PC-9 (cell line): Measurements from ENCODE around the gene CORIN. TPM values are rescaled to one million over a fixed set of nuclear protein-coding genes. Genes with fewer than 3 reads are reported as not detected.

ENCODE experiments used
- BruUV-seq: library from RNA; stranded (reverse); fragments of 400-500 nt; replicated peaks from 2 replicates; lab custom pipeline; 2021; lab: Mats Ljungman, UMichigan
- CTCF ChIA-PET: fragments of 300-600 bp; sonication (Branson Sonifier 250); formaldehyde crosslinking; loops from one replicate; lab custom pipeline; 2022; ENCODE audit warnings: antibody characterized with exemption; lab: Charles Lee
- POLR2A ChIA-PET: fragments of 300-600 bp; sonication (Branson Sonifier 250); formaldehyde crosslinking; loops from one replicate; lab custom pipeline; 2022; ENCODE audit warnings: antibody characterized with exemption; ENCODE audit not compliant: unreplicated experiment; lab: Charles Lee
- DNase-seq, 2 experiments: peaks; one replicate each; pipeline versions ENCODE4 v3.0.0 to v3.0.0-alpha.2; 2015 to 2022; ENCODE audit warnings: mixed read lengths in 1 of 2
- H2AFZ ChIP-seq: fragments of 200-600 bp; sonication (generic); 2 replicates; pipeline ENCODE4 v1.8.1; 2017; ENCODE audit warnings: antibody characterized with exemption
- H3F3A ChIP-seq: fragments of 200-600 bp; sonication (generic); 2 replicates; pipeline ENCODE4 v1.8.1; 2017; ENCODE audit warnings: antibody characterized with exemption, mild to moderate bottlenecking, low read depth; ENCODE audit not compliant: insufficient read depth
- H3K27ac ChIP-seq: fragments of 200-600 bp; sonication (generic); 2 replicates; pipeline ENCODE4 v1.6.1; 2016; ENCODE audit warnings: mixed run types
- H3K27me3 ChIP-seq: fragments of 200-600 bp; sonication (generic); 2 replicates; pipeline ENCODE4 v1.6.1; 2016; ENCODE audit warnings: low read depth, mixed run types; ENCODE audit not compliant: insufficient read depth
- H3K36me3 ChIP-seq: fragments of 200-600 bp; sonication (generic); 2 replicates; pipeline ENCODE4 v1.6.1; 2016; ENCODE audit warnings: low read depth, mixed run types
- H3K4me1 ChIP-seq: fragments of 200-600 bp; sonication (generic); replicated peaks from 2 replicates; pipeline ENCODE4 v1.6.1; 2016; ENCODE audit warnings: mixed run types; ENCODE audit not compliant: insufficient read depth
- H3K4me2 ChIP-seq: fragments of 200-600 bp; sonication (generic); 2 replicates; pipeline ENCODE4 v1.6.1; 2017; ENCODE audit warnings: mixed run types
- H3K4me3 ChIP-seq: fragments of 200-600 bp; sonication (generic); 2 replicates; pipeline ENCODE4 v1.6.1; 2016; ENCODE audit warnings: mixed run types
- H3K79me2 ChIP-seq: fragments of 200-600 bp; sonication (generic); 2 replicates; pipeline ENCODE4 v1.6.1; 2017; ENCODE audit warnings: low read depth, mixed run types
- H3K9me2 ChIP-seq: fragments of 200-600 bp; sonication (generic); 2 replicates; pipeline ENCODE4 v1.8.1; 2017; ENCODE audit warnings: mild to moderate bottlenecking; ENCODE audit not compliant: insufficient read depth
- H3K9me3 ChIP-seq: fragments of 200-600 bp; sonication (generic); 2 replicates; pipeline ENCODE4 v1.8.1; 2016; ENCODE audit warnings: low read depth; ENCODE audit not compliant: insufficient read depth
- H4K20me1 ChIP-seq: fragments of 200-600 bp; sonication (generic); 2 replicates; pipeline ENCODE4 v1.8.1; 2017; ENCODE audit not compliant: insufficient read depth
- EZH2 ChIP-seq: fragments of 200-600 bp; sonication (generic); IDR thresholded peaks from 2 replicates; pipeline ENCODE4 v1.8.0; 2017; ENCODE audit warnings: antibody characterized with exemption, low read depth
- intact Hi-C: fragments of 100-400 bp; cut with micrococcal nuclease; formaldehyde crosslinking; loops from one replicate; pipeline ENCODE4 v1.10.0; 2022; ENCODE audit not compliant: unreplicated experiment
- total RNA-seq: library from RNA; stranded (reverse); gene quantifications from 2 replicates; pipeline ENCODE4 v1.2.3, GENCODE V29; 2021
- TF ChIP-seq, protein P1 (sequence below): fragments of 200-600 bp; sonication (generic); conservative IDR thresholded peaks from 2 replicates; pipeline ENCODE4 v1.6.1; 2017; ENCODE audit warnings: mixed run types, antibody characterized with exemption, mild to moderate bottlenecking, moderate library complexity

CORIN gene
- total RNA-seq, 1 experiment from 2014 or later, result not detected

DNA sequence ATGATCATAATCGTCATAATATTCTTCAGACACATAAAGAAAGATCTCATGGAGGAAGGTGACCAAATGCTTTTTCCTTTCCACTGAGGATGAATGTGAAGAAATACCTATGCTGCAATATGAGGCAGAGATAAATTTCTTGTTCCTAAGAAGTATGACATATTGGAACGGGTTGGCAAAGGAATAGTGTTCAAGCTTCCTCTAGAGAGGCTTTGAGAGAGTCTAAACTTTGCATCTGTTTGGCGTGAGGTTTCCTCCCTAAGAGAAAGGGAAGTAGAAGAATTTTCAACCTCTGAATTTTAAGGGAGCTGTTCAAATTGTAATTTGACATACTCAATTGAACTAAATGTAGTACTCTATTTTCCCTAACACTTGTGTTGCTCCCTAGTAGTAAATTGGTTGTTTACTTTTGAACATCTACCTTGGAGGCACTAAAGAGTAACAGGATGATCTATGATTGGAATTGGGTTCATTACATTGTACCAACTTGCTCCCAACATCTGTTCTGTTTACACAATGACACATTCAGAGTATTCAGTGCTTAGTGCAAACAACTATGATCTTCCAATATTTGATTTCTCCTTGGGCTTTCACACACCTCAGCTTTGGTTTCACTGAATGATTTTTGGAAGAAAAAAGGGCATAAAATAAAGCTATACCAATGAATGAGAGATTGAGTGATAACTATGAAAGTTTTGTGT, 122.0 kb downstream of the CORIN start:
- Histone ChIP-seq H3K9me3 (no peaks in the 10 kb centered on the region; the same call in 1 of the 2 replicates), H3K9me2 (no peaks in the 10 kb centered on the region), H3K4me3 (no peak overlapping the region), H3F3A (no peaks in the 10 kb centered on the region), H3K4me1 (no peaks in the 10 kb centered on the region), H4K20me1 (no peaks in the 10 kb centered on the region), H3K27me3 (no peaks in the 10 kb centered on the region), H3K27ac (no peak overlapping the region), H3K36me3 (no peaks in the 10 kb centered on the region), H3K4me2 (no peak overlapping the region), H3K79me2 (no peaks in the 10 kb centered on the region), H2AFZ (no peak overlapping the region)
- ChIA-PET POLR2A (no interaction called here), CTCF (interaction anchor here (0.6 kb wide), 1 partner anchor 324 kb away, joined by 3 read pairs; no protein-coding TSS in a partner anchor)
- intact Hi-C loops, result no loop called here
- TF ChIP-seq, protein P1, sequence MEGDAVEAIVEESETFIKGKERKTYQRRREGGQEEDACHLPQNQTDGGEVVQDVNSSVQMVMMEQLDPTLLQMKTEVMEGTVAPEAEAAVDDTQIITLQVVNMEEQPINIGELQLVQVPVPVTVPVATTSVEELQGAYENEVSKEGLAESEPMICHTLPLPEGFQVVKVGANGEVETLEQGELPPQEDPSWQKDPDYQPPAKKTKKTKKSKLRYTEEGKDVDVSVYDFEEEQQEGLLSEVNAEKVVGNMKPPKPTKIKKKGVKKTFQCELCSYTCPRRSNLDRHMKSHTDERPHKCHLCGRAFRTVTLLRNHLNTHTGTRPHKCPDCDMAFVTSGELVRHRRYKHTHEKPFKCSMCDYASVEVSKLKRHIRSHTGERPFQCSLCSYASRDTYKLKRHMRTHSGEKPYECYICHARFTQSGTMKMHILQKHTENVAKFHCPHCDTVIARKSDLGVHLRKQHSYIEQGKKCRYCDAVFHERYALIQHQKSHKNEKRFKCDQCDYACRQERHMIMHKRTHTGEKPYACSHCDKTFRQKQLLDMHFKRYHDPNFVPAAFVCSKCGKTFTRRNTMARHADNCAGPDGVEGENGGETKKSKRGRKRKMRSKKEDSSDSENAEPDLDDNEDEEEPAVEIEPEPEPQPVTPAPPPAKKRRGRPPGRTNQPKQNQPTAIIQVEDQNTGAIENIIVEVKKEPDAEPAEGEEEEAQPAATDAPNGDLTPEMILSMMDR, result no peak
- TF ChIP-seq EZH2, result no peak
- BruUV-seq, result no TSS peak
- no peak for DNase-seq

DNA sequence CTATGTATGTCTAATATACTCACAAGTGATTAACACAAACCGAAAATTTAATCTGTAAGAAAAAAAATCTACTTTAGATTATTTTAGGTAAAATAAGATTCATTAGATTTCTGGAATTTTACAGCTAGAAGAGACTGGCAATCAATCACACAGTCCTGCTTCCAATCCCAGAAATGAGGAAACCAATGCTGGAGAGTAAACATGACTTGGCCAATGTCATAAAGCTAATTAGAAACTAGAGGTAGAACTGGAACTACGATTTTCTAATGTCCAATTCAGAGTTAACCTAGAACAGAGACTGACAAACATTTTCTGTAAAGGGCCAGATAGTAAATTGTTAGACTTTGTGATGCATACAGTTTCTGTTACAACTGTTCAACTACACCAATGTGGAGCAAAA, 123.6 kb downstream of the CORIN start:
- BruUV-seq, result no TSS peak
- Histone ChIP-seq H3K27me3 (no peaks in the 10 kb centered on the region), H2AFZ (no peak overlapping the region), H4K20me1 (no peaks in the 10 kb centered on the region), H3K36me3 (no peaks in the 10 kb centered on the region), H3K9me3 (no peaks in the 10 kb centered on the region; the same call in 1 of the 2 replicates), H3K4me1 (no peaks in the 10 kb centered on the region), H3K27ac (no peak overlapping the region), H3K79me2 (no peaks in the 10 kb centered on the region), H3F3A (no peaks in the 10 kb centered on the region), H3K4me3 (no peak overlapping the region), H3K4me2 (no peak overlapping the region), H3K9me2 (no peaks in the 10 kb centered on the region)
- intact Hi-C loops, result no loop called here
- ChIA-PET POLR2A (no interaction called here), CTCF (no interaction called here)
- TF ChIP-seq EZH2, result no peak
- TF ChIP-seq, protein P1, result no peak
- no peak for DNase-seq

DNA sequence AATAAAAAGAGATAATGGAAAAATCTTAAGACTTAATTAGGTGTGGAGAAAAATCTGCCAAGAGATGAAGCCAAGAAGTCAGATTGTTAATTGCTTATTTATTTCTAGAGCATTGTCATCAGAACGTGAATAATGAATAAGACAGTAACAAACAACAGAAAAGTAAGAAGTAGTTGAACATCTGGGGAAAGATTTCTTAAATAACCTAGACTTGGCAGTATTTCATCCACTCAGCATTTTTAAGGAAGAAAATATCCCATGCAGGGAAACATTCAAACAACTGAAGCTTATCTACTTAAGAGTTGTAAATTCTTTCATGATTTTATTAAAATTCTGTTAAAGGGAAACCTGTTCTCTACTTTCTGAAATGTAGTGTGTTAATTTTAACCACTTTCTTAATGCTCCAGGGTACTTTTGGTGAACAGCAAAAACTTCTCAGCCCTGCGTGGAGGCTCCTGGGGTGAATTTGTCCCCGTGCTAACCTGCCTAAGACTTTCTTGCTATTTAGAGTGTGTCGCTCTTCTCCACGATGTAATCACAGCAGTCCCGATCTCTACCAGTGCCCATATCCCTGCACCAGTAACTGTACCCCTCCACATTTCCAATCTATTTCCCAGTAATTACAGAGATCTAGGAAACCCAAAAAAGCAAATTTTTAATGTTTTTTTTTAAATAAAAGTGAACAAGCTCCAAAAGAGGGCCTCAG, 124.6 kb downstream of the CORIN start:
- Histone ChIP-seq H3K4me1 (no peaks in the 10 kb centered on the region), H3K27me3 (no peaks in the 10 kb centered on the region), H4K20me1 (no peaks in the 10 kb centered on the region), H3K9me3 (no peaks in the 10 kb centered on the region; the same call in 1 of the 2 replicates), H3K79me2 (no peaks in the 10 kb centered on the region), H2AFZ (no peak overlapping the region), H3K9me2 (no peaks in the 10 kb centered on the region), H3K36me3 (no peaks in the 10 kb centered on the region), H3K4me2 (no peak overlapping the region), H3K4me3 (no peak overlapping the region), H3F3A (no peaks in the 10 kb centered on the region), H3K27ac (no peak overlapping the region)
- BruUV-seq, result no TSS peak
- intact Hi-C loops, result no loop called here
- ChIA-PET CTCF (no interaction called here), POLR2A (no interaction called here)
- no peak for TF ChIP-seq EZH2
- TF ChIP-seq, protein P1, result no peak
- DNase-seq, result no peak
